BLaER1 (cell line): ENCODE results near the gene LSAMP.

ENCODE experiments used
- H3K27ac ChIP-seq: shearing (Covaris generic); formaldehyde crosslinking; 2 replicates; pipeline ENCODE4 v1.8.1; 2022
- H3K27me3 ChIP-seq: shearing (Covaris generic); formaldehyde crosslinking; 2 replicates; pipeline ENCODE4 v1.8.1; 2022
- H3K36me3 ChIP-seq: shearing (Covaris generic); formaldehyde crosslinking; 2 replicates; pipeline ENCODE4 v1.8.1; 2022
- H3K4me1 ChIP-seq: shearing (Covaris generic); formaldehyde crosslinking; 2 replicates; pipeline ENCODE4 v1.8.1; 2022
- H3K4me2 ChIP-seq: shearing (Covaris generic); formaldehyde crosslinking; 2 replicates; pipeline ENCODE4 v1.8.1; 2022
- H3K4me3 ChIP-seq: shearing (Covaris generic); formaldehyde crosslinking; 2 replicates; pipeline ENCODE4 v1.8.1; 2022
- H3K9ac ChIP-seq: shearing (Covaris generic); formaldehyde crosslinking; 2 replicates; pipeline ENCODE4 v1.8.1; 2022
- H3K9me3 ChIP-seq: shearing (Covaris generic); formaldehyde crosslinking; 2 replicates; pipeline ENCODE4 v1.8.1; 2022
- H4K20me1 ChIP-seq: shearing (Covaris generic); formaldehyde crosslinking; 2 replicates; pipeline ENCODE4 v1.8.1; 2022
- Cebpa-rat ChIP-seq: shearing (Covaris generic); IDR thresholded peaks from 2 replicates; pipeline ENCODE4 v1.8.1; 2022

LSAMP gene

GRCh38 chr3:116190095-116190494 is 255.2 kb downstream of the LSAMP start:
- H3K36me3 ChIP-seq: no peaks in the 10 kb centered on the region
- no peak for TF ChIP-seq Cebpa-rat
- H3K4me2 ChIP-seq: no peak overlapping the region
- H3K9ac ChIP-seq: no peak overlapping the region
- no peaks in the 10 kb centered on the region for H4K20me1 ChIP-seq
- H3K9me3 ChIP-seq: 0 out of 2 replicates have a peak, but pooled peaks cover 4% of the 10 kb centered on the region
- no peak overlapping the region for H3K27ac ChIP-seq
- H3K4me1 ChIP-seq: no peaks in the 10 kb centered on the region
- no peaks in the 10 kb centered on the region for H3K27me3 ChIP-seq
- no peak overlapping the region for H3K4me3 ChIP-seq

GRCh38 chr3:116188231-116188785 is 257.0 kb downstream of the LSAMP start:
- Histone ChIP-seq H3K27me3 (no peaks in the 10 kb centered on the region), H3K36me3 (no peaks in the 10 kb centered on the region), H3K9me3 (no peaks in the 10 kb centered on the region), H3K27ac (no peak overlapping the region), H3K4me2 (no peak overlapping the region), H3K9ac (no peak overlapping the region), H3K4me1 (no peaks in the 10 kb centered on the region), H3K4me3 (no peak overlapping the region), H4K20me1 (no peaks in the 10 kb centered on the region)
- no peak for TF ChIP-seq Cebpa-rat

GRCh38 chr3:116186049-116186448 is 259.2 kb downstream of the LSAMP start:
- Histone ChIP-seq H3K36me3 (no peaks in the 10 kb centered on the region), H3K4me1 (no peaks in the 10 kb centered on the region), H3K27ac (no peak overlapping the region), H3K4me3 (no peak overlapping the region), H4K20me1 (no peaks in the 10 kb centered on the region), H3K9me3 (no peaks in the 10 kb centered on the region), H3K4me2 (no peak overlapping the region), H3K9ac (no peak overlapping the region), H3K27me3 (no peaks in the 10 kb centered on the region)
- no peak for TF ChIP-seq Cebpa-rat

GRCh38 chr3:116181159-116181558 is 264.1 kb downstream of the LSAMP start:
- Histone ChIP-seq H3K27ac (no peak overlapping the region), H4K20me1 (no peaks in the 10 kb centered on the region), H3K4me1 (peaks cover 12% of the 10 kb centered on the region), H3K9ac (no peak overlapping the region), H3K4me3 (no peak overlapping the region), H3K4me2 (no peak overlapping the region), H3K36me3 (no peaks in the 10 kb centered on the region), H3K27me3 (no peaks in the 10 kb centered on the region), H3K9me3 (no peaks in the 10 kb centered on the region)
- TF ChIP-seq Cebpa-rat: no peak

- Histone ChIP-seq H3K36me3 (no peaks in the 10 kb centered on the region), H3K4me2 (peak overlapping the region; percentile 53), H3K9me3 (no peaks in the 10 kb centered on the region), H3K27ac (no peak overlapping the region), H3K27me3 (no peaks in the 10 kb centered on the region), H3K4me1 (peaks cover 12% of the 10 kb centered on the region), H3K4me3 (no peak overlapping the region), H3K9ac (no peak overlapping the region), H4K20me1 (no peaks in the 10 kb centered on the region)
- TF ChIP-seq Cebpa-rat: no peak
Measured at GRCh38 chr3:116179091-116179490, 266.2 kb downstream of the LSAMP start.

GRCh38 chr3:116176974-116177555 is 268.2 kb downstream of the LSAMP start:
- no peak overlapping the region for H3K27ac ChIP-seq
- H3K4me3 ChIP-seq: no peak overlapping the region
- TF ChIP-seq Cebpa-rat: no peak
- no peaks in the 10 kb centered on the region for H3K9me3 ChIP-seq
- no peaks in the 10 kb centered on the region for H3K27me3 ChIP-seq
- H3K4me1 ChIP-seq: peaks cover 12% of the 10 kb centered on the region
- H3K4me2 ChIP-seq: no peak overlapping the region
- no peaks in the 10 kb centered on the region for H3K36me3 ChIP-seq
- H4K20me1 ChIP-seq: no peaks in the 10 kb centered on the region
- no peak overlapping the region for H3K9ac ChIP-seq

GRCh38 chr3:116166121-116166520 is 279.2 kb downstream of the LSAMP start:
- Histone ChIP-seq H4K20me1 (no peaks in the 10 kb centered on the region), H3K27ac (no peak overlapping the region), H3K9ac (no peak overlapping the region), H3K4me2 (no peak overlapping the region), H3K27me3 (no peaks in the 10 kb centered on the region), H3K4me1 (no peaks in the 10 kb centered on the region), H3K4me3 (no peak overlapping the region), H3K9me3 (no peaks in the 10 kb centered on the region), H3K36me3 (no peaks in the 10 kb centered on the region)
- TF ChIP-seq Cebpa-rat: no peak

- Histone ChIP-seq H4K20me1 (no peaks in the 10 kb centered on the region), H3K4me1 (no peaks in the 10 kb centered on the region), H3K9me3 (no peaks in the 10 kb centered on the region), H3K36me3 (no peaks in the 10 kb centered on the region), H3K9ac (no peak overlapping the region), H3K27ac (no peak overlapping the region), H3K4me2 (no peak overlapping the region), H3K27me3 (no peaks in the 10 kb centered on the region), H3K4me3 (no peak overlapping the region)
- TF ChIP-seq Cebpa-rat: no peak
Measured at GRCh38 chr3:116165641-116166040, 279.6 kb downstream of the LSAMP start.

GRCh38 chr3:116165135-116165534 is 280.2 kb downstream of the LSAMP start:
- no peak overlapping the region for H3K4me2 ChIP-seq
- TF ChIP-seq Cebpa-rat: no peak
- H3K4me1 ChIP-seq: no peaks in the 10 kb centered on the region
- no peak overlapping the region for H3K9ac ChIP-seq
- no peak overlapping the region for H3K4me3 ChIP-seq
- H3K27ac ChIP-seq: no peak overlapping the region
- no peaks in the 10 kb centered on the region for H4K20me1 ChIP-seq
- H3K27me3 ChIP-seq: no peaks in the 10 kb centered on the region
- no peaks in the 10 kb centered on the region for H3K9me3 ChIP-seq
- H3K36me3 ChIP-seq: no peaks in the 10 kb centered on the region

- no peaks in the 10 kb centered on the region for H3K4me1 ChIP-seq
- H4K20me1 ChIP-seq: no peaks in the 10 kb centered on the region
- TF ChIP-seq Cebpa-rat: no peak
- H3K27me3 ChIP-seq: no peaks in the 10 kb centered on the region
- H3K9ac ChIP-seq: no peak overlapping the region
- no peaks in the 10 kb centered on the region for H3K36me3 ChIP-seq
- no peaks in the 10 kb centered on the region for H3K9me3 ChIP-seq
- no peak overlapping the region for H3K4me3 ChIP-seq
- no peak overlapping the region for H3K4me2 ChIP-seq
- no peak overlapping the region for H3K27ac ChIP-seq
Measured at GRCh38 chr3:116164039-116164438, 281.2 kb downstream of the LSAMP start.
